ENCODE results near the gene CCIN.
"Not testable (repeated sequence)": the region's sequence is repeated elsewhere in the genome, so short reads cannot be mapped to it uniquely, and the experiment has no call there.

CCIN gene

DNA sequence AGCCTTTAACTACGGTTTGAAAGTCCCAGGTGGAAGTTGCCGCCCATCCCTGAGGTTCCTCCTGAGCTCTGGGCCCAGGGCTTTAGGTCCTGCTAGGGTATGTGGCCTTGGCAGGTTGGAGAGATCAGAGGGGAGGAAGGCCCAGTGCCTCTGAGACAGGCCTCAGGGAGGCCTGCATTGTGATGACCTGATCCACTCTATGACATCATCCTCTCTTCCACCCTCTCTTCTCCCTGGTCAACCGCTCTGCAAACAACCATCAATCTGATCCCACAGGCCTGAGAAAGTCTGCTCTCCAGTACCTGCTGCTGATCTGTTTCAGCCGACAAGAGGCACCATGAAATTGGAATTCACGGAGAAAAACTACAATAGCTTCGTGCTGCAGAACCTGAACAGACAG lies at the start of gene CCIN:
TSS of gene CCIN (plus strand) at position 223 of the 400 bp plus-strand sequence. CDS start at position 338, 115 bp downstream.
- no peak for DNase-seq (ENCODE audit: low read depth)

DNA sequence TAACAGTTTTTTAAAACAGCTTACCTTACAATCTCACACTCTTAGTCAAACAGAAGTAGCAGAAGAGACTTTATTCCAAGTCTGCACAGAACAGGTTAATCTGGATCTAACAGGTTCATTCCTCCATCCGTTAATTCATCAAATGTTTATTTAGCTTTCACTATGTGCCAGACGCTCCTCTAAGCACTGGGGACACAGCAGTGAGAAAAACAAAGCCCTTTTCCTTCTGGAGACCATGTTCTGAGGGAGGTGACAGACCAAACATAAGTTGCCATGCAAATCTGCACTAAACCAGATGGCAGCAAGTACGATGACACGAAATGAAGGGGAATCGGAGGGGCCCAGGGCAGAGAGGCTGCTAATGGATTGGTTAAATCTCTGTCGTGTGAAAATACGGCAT lies 49.7 kb upstream of the CCIN start:
- no peak for DNase-seq (ENCODE audit: low read depth)

DNA sequence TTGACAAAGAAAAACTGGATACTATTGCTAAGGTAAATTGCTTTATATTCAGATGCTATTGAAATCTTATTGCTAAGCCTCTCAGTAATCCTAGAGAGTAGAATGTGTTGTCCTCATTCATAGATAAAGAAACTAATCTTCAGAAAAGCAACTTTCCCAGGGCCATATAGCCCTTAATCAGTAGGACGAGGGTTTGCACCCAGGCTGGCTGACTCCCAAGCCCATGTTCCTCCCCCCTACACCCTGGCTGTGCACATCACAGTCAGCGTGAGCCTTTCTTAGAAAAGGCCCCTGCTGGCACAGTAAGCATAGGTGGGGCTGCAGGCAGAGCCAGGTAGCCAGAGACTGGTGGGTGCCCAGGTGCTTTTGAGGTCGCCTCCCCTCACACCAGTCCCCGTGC lies 48.5 kb upstream of the CCIN start:
- no peak for DNase-seq (ENCODE audit: low read depth)

DNA sequence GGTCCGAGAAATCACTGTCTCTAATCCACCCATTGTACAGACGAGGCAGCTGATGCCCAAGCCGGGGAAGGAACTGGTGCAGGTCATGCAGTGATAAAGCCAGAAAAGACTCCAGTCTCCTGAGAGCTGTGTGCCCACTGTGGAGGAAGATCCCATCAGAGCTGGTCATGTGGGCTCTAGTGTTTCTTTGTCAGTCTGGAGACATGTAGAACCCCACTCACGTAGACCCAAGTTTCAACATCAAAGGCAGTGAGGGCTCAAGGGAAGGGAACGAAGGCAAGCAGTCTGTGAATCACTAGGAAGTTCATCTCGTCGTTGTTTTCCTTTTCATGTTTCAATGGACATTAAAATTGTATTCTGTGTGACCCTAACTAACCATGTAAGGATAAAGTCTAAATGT lies 47.2 kb upstream of the CCIN start:
- no peak for DNase-seq (ENCODE audit: low read depth)

DNA sequence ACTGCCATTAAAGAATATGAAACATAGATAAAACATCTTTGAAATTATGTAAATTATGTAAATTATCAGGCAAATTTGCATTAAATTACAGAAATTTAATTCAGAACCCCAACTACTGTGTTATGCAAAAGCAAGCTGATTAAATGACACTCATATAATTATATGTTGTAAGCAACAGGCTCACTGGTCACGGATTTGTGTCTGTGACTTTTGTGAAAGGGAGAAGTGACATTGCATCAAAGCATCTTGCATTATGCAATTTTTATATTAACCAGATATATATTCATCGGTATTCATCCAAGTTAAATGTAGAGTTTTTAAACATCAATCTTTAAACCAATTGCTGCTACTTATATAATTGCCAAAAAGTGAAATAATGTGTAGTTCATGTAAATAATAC lies 45.7 kb upstream of the CCIN start:
- no peak for DNase-seq (ENCODE audit: low read depth)

DNA sequence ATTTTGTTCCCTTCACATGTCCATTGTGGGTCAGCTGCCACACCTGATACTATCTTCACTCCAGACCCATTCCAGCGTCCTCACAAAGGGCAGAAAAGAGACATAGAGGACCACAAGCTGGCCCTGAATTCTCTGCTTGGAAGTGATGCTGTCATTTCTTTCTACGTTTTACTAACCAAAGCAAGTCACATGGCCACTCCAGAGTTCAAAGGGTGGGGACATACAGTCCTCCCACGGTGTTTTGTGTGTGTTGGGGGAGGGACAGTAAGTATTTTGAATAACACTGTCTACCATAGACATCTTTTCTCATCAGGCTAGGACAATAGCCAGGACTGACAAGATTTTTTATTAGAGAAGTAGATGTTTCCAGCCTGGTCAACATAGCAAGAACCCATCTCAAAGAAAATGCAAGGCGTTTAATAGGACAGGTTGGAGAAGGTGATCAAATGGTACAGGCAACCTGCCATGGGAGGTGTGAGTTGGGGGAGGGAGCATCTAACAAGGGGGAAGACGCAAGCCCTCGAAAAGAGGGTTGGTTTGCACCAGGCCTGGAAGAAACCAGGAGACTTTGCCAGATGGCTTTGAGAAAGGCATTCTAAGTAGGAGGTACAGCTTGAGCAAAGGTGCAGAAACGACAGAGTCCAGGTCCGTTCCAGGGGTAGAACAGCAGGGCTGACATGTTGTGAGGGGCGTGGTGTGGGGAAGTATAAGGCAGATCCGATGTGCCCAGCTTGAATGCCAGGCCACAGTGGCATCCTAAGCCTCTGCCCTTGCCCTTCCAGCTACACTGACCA lies 43.9 kb upstream of the CCIN start:
- no peak for DNase-seq (ENCODE audit: low read depth)

DNA sequence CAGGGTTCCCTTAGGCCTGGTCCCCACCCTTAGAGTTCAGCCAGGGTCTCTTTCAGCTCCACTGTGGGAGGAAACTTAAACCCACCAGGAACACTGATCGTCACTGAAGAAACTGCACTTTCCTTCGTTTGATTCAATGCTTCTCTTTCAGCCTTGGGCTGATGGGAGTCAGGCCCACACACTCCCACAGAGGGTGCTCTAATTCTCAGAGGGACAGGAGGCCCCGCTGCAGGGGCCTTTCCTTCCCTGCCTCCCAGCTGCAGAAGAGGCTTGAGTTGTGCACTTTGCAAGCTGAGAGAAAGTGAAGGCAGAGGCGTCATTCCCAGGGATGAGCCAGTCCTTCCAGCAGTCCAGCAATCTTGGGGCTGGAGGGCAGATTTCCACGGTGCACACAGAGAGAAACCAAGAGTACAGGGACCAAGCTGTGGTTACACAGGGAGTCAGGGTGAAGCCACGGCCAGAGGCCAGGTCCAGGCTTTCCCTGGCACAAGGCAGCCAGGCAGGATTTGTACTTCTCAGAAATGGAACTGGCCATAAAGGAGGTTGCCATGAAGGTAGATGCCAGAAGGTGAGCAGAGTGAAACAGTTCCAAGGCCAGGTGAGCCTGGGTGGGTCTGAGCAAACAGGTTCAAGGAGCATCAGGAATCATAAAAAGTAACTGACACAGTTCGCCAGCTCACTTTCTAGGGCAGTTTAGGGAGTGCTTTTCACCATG lies 43.0 kb upstream of the CCIN start:
- no peak for DNase-seq (ENCODE audit: low read depth)

DNA sequence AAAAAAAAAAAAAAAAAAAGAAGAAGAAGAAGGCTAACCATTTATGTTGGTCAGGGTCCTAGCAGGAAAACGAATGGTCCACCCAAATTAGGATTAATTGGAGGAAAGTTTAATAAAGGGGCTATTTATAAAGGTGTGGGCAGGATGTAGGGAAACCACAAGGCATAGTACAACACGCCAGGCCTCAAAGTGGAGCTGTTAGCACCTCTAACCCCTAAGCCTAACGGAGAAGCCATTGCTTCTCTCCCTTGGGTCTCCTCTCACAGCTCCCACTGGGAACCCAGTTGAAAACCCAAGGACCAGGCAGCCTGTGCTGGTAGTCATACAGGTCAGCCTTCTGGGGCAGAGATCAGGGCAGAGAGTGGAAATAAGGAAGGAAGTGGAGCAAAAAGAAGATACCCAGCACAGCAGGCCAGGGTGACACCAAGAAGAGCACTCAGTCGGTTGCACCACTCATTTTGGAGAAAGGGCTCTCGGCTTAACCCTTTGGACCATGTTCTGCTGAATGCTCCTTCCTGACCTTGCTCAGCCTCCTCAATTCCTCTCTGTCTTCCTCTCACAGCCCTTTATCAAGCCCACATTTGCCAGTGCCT lies 41.4 kb upstream of the CCIN start:
- no peak for DNase-seq (ENCODE audit: low read depth)

DNA sequence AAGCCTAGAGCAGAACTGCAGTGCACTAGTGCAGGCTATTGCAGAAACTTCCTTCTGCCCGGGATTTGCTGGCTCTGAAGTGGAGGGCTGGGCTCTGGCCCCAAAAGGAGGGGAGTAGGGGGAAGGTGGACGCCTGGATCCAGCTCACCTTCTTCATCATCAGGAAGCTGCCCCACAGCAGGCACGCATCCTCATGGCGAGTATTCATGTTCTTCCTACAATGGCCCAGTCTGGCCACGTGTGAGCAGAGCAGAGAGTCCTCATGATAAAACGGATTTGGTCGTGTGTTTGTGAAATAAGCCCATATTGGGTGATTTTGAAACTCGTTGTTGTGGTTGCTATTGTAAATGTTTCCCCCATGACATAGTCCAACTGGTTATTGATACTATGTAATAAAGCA lies 40.8 kb upstream of the CCIN start:
- DNase-seq (ENCODE audit: low read depth): no peak

DNA sequence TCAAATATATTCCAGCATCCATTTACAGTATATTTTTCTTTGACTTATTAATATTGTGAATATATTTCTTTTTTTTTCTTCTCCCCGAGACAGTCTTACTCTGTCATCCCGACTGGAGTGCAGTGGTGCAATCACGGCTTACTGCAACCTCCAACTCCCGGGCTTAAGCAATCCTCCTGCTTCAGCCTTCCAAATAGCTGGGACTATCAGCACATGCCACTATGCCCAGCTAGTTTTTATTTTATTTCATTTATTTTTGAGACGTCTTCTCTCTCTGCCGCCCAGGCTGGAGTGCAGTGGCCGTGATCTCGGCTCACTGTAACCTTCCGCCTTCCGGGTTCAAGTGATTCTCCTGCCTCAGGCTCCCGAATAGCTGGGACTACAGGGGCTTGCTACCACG lies 40.0 kb upstream of the CCIN start:
- no peak for DNase-seq (ENCODE audit: low read depth)

DNA sequence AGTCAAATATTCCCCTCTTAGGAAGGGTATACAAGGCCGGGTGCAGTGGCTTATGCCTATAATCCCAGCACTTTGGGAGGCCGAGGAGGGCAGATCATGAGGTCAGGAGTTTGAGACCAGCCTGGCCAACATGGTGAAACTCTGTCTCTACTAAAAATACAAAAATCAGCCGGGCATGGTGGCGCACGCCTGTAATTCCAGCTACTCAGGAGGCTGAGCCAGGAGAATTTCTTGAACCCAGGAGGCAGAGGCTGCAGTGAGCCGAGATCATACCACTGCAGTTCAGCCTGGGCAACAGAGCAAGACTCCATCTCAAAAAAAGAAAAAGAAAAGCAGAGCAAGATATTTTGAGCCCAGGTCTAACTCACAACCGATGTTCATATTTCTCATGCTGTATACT lies 37.5 kb upstream of the CCIN start:
- not testable (repeated sequence) for DNase-seq (ENCODE audit: low read depth)

DNA sequence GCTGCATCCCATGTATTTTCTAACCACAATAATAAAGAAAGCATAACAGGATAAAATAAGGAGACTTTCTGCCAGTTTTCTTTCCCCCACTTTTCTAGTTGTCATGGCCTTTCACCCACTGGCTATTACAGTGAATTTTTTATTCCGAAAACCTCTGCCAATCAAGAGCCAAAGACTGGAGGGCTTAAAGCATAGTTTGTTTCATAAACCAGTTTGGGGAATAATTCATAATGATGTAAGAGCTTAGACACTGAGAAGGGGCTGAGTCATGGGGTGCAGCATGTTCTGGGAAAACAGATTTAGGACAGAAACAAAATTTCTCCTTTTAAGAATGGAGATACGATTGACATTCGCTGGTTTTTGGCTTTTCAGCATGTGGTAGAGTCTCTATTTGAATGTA lies 37.1 kb upstream of the CCIN start:
- DNase-seq (ENCODE audit: low read depth): no peak

DNA sequence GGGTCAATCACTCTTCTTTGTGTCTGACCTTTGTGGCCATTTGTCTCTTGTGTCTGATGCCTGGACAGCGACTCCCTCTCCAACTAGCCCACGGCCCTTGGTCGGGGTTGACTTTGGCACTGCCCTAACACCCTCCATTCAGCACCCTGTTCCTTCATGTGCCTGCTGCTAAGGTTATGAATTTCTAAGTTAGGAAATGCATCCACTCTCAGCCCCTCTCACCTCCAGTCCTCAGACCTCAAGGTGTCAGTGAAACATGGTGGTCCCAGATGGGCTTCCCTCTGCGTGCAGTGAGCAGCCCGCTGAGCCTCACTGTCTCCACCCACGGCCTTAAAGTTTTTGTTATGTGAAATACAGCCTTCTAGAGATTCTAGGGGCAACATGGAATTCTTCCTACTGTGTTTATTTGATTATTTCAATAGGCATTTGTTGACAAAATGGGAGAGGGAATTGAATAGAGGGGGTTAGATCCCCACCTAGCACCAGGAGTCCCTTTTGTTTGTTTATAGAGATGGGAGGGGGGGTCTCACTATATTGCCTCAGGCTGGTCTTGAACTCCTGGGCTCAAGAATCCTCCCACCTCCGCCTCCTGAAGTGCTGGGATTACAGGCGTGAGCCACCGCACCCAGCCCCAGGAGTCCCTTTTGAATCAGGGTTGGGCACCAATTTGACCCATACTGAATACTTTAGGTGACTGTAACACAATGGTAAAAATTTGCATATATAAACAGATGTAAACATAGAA lies 34.3 kb upstream of the CCIN start:
- no peak for DNase-seq (ENCODE audit: low read depth)

DNA sequence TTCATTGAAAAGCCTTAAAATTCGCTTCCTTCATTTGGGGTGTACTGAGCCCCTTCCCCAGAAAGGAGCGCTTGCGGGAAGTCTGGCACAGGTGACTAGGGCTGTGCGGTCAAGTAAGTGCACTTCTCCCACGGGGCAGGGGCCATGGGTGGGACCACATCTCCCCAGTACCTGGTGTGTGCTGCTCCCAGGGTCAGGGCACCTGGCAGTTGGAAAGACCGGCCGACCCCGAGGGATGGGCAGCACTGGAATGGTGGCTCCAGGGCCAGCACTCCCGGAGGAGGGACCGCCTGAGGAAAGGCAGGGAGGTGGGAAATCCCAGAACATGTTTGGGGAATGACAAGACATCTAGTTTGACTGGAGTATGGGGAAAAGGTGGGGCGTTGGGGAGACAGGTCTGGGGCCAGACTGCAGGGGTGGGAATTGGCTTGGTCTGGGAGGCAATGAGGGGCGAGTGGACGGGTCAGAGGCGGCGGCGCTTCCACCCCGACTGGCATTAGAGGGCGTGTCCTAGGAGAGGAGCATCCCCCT lies 33.4 kb upstream of the CCIN start:
- DNase-seq (ENCODE audit: low read depth): no peak

DNA sequence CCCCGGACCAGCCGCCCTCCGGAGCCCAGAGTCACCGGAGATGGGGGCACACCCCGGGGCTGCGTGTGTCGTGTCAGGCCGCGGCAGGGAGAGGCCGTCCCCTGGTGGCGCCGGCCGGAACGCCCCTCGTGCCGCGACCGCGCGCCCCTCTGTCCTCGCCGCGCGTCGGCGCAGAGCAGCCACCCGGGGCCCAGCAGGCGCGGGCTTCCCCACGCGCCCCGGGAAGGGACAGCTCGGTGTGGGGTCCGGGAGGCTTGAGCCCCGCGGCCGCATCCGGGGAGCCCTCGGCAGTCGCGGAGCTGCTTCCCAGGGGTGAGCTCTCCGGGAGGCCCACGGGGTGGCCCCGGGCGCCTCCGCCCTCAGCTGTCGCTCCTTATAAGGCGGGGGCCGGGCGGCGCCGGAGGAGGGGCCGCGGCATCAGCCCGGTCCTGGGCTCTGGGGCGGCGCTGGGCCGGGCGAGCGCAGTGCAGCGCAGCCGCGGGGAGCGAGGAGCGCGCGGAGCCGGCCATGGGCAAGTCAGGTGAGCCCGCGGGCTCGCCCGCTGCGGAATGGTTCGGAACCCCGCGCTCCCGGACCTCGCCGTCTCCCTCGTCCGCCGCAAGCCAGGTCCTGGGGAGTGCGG lies 32.8 kb upstream of the CCIN start, which contains the start of gene GLIPR2:
TSS of gene GLIPR2 (plus strand) at position 462 of the 622 bp plus-strand sequence. CDS start at position 508, 46 bp downstream.
- DNase-seq (ENCODE audit: low read depth): peak; percentile 48

DNA sequence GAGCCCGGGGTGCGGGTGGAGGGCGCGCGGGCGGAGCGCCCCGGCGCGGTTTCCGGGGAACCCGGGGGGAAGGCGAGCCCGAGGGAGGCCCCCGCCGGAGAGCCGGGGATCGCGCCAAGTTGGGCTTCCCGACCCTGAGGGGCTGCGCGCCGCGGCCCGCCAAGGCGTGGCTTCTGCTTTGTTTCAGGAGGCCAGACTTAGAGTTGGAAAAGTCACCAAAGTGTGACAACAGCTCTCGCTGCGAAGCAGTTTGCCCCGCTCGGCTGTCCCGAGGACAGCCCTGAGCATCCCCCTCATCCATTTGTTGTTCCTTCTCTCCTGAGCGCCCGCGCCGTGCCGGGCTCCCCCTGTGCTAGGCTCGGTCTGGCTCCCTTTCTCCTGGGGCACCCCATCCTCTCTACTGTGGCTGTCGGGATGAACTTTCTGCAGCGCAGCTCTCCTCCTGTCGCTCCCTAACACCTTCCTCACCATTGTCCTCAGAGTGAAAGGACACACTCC lies 32.2 kb upstream of the CCIN start:
- no peak for DNase-seq (ENCODE audit: low read depth)

DNA sequence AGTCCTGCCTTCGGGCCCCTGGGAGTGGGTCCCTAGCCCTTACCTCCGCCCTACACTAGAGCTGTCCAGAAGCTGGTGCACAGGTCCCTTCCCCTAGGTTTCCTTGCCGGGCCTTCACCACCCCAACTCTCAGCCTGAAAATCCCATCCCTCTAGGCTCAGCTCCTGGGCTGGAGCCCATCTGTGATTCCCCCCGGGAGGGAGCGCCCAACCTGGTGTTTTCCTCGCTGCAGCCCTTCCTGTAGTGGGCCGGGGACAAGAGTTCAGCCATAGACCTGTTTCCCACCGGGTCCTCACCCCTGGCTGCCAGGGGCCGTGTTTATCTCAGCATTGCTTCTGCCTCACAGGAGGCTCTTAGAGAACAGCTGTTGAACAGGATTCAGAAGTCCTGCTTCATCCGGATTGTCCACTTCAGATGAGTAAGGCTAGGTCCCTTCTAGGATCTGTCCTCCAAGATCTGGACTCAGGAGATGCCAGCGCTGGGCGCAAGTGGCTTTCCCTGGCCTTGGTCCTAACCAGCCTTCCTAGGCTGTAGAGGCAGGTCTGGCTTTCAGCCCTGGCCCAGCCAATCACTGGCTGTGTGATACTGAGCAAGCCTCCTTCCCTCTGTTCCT lies 31.7 kb upstream of the CCIN start:
- DNase-seq (ENCODE audit: low read depth): no peak

DNA sequence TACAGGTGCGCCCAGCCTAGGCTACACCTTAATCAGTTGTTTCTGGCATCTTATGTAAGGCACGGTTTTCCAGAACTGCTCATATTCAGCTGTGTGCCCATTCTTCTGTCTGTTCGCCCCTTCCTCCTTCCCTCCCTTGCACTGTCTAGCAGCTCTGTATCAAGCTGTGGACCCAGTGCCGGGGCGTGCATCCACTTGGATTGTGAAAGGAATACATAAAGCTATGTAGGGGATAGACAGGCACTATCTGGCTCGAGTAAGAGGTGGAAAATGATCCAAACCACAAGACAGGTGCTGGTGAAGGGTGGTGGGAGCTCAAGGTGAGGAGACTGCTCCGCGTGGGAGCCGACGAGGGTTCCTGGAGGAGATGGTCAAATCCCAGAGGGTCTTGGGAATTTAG lies 30.7 kb upstream of the CCIN start:
- DNase-seq (ENCODE audit: low read depth): no peak

DNA sequence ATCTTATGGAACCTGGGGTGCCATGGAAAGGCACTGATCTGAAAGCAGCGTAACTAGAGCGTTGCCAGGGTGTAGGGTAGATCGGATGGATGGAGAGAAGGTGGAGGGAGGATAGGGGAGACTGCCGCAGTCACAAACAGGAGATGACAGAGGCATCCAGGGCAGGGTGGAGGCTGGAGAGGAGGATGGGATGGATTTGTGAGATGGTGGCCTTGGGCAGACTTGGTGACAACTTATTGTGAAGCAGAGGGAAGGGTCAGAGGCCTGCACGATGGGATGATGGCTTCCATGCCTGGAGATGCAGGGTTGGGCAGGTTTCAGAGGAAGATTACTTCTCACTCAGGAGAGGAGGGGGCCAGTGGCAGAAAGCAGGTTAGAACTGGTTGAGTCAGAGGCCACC lies 30.3 kb upstream of the CCIN start:
- DNase-seq (ENCODE audit: low read depth): no peak

DNA sequence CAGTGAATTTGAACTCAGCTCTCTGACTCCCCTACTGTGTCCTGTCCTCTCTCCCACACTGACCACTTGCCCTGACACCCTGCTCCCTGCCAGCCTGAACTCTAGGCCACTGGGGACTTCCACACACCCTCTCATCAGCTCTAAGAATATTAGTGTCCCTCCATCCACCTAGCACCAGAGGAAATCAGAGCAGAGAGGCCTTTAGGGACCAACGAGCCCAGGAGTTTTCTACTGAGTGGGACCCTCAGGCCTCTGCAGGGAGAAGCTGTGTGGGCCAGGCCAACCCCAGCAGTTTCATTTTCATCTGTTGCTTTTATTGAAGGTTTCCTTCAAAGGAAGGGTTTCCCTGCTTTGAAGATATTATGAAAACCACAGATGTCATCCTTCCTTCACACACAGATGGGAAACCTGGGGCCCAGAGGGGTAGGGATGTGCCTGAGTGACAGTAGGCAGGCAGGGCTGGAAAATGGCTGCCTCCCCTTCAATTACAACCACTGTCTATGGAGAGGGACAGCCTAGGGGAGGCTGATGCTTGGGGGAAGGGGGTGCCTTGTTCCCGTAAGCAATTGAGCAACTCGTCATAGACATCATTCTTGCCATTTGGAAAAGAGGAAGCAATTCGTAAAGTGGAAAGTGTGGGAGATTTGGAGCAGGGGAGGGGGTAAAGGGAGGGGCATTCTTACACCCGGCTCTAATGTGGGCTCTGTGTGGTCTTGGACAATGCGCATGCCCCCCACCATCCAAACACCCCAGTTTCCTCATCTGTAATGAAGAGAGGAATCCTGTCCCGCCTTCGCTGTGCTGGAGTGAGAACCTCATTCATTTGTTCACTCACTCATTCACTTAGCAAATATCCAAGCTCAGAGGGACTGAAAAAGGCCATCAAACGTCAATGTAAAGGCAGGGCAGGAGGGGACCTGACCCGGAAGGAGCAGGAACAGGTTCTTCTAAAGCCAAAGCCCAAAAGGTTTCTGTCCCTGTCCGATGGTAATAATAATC lies 28.8 kb upstream of the CCIN start:
- no peak for DNase-seq (ENCODE audit: low read depth)
